Measurements from ENCODE around the gene THSD4.

Gene THSD4

DNA sequence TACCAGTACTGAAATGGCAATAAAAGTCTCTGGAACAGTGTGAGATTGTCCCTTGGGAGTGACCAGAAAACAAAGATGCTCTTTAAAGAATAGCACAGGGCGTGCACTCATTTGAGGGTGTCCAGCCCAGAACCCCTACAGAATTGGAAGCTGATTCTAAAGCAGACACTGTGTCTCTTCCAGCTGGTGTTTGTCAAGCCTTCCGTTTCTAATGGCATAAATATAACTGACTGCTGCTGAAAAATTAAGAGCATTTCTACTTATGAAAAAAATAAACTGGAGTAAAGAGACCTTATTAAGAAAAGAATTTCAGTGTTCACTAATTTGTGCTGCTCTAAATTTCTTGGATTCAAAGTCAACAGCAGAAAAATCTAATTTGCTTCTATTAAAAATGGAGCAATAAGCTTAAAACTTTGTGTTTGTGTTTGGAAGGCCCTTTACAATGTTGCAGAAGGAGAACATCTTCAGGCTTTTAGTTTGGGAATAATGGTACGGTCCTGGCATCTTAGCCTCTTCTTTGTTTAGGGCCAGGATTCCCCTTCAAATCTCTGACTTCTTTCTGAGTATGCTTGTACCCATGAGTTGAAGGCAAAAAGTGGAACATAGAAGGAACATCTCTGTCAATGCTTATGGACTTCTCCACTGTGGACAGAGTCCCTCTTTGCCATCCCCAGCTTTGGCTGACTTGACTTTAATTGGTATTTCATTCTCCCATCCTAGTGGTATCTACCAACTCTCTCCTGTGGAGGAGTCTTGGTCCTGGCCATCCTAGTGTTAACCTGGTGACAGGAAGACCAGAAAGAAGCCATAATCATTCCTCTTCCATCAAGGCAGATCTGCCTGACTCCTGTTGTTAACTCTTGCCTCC, 65.9 kb downstream of the THSD4 start:
- H3K4me2 ChIP-seq (ENCODE audit: low read length), result no peak overlapping the region
- H3K27me3 ChIP-seq (ENCODE audit: insufficient read depth, low read length), result no peaks in the 10 kb centered on the region
- H2AFZ ChIP-seq (ENCODE audit: low read length), result no peak overlapping the region

DNA sequence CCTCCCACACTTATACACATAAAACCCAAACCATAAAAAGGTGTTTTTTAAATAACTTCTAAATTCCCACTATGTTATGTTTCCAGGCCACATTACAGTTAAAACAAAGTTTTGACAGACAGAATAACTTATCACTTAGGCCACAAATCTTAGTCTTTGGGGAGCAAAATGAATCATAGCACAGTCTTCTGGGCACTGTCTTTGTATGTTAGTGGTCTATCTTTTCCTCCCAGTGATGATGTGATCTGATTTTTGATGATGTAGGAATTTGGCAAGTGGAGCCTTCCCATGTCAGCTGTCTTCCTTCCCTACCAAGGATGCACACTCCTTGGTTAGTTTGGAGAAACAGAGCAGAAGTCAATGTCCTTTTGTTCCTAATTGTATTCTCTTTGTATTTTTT, 67.3 kb downstream of the THSD4 start:
- no peaks in the 10 kb centered on the region for H3K79me2 ChIP-seq (ENCODE audit: insufficient read depth, low read length)
- H3K9me2 ChIP-seq (ENCODE audit: low read depth, low read length), result no peaks in the 10 kb centered on the region
- H3K27ac ChIP-seq (ENCODE audit: low read depth, low read length, poor library complexity, severe bottlenecking), result no peak overlapping the region
- no peak overlapping the region for H2AFZ ChIP-seq (ENCODE audit: low read length)
- TF ChIP-seq EZH2 (IDR thresholded peaks at IDR 0.05; ENCODE audit: borderline replicate concordance, low read length), result no peak
- TF ChIP-seq, protein P1, sequence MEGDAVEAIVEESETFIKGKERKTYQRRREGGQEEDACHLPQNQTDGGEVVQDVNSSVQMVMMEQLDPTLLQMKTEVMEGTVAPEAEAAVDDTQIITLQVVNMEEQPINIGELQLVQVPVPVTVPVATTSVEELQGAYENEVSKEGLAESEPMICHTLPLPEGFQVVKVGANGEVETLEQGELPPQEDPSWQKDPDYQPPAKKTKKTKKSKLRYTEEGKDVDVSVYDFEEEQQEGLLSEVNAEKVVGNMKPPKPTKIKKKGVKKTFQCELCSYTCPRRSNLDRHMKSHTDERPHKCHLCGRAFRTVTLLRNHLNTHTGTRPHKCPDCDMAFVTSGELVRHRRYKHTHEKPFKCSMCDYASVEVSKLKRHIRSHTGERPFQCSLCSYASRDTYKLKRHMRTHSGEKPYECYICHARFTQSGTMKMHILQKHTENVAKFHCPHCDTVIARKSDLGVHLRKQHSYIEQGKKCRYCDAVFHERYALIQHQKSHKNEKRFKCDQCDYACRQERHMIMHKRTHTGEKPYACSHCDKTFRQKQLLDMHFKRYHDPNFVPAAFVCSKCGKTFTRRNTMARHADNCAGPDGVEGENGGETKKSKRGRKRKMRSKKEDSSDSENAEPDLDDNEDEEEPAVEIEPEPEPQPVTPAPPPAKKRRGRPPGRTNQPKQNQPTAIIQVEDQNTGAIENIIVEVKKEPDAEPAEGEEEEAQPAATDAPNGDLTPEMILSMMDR (IDR thresholded peaks at IDR 0.05; ENCODE audit: low read length), result no peak
- no peaks in the 10 kb centered on the region for H4K20me1 ChIP-seq (ENCODE audit: insufficient read depth, low read length)
- no peak overlapping the region for H3K9ac ChIP-seq (ENCODE audit: low read length)
- H3K9me3 ChIP-seq (ENCODE audit: low read length), result no peaks in the 10 kb centered on the region
- no peaks in the 10 kb centered on the region for H3K4me1 ChIP-seq (ENCODE audit: insufficient read depth, low read length, severe bottlenecking)
- H3K36me3 ChIP-seq (ENCODE audit: insufficient read depth, low read length), result no peaks in the 10 kb centered on the region
- no peaks in the 10 kb centered on the region for H3K27me3 ChIP-seq (ENCODE audit: insufficient read depth, low read length)
- no peak overlapping the region for H3K4me3 ChIP-seq (ENCODE audit: low read depth, low read length, poor library complexity, severe bottlenecking)
- no peak overlapping the region for H3K4me2 ChIP-seq (ENCODE audit: low read length)
- no peaks in the 10 kb centered on the region for H3F3A ChIP-seq (ENCODE audit: insufficient read depth, low read length)

More for the DNA sequence above, 65.9 kb downstream of the THSD4 start:
- no peaks in the 10 kb centered on the region for H3K9me3 ChIP-seq (ENCODE audit: low read length)
- H3F3A ChIP-seq (ENCODE audit: insufficient read depth, low read length), result no peaks in the 10 kb centered on the region
- TF ChIP-seq, protein P1 (IDR thresholded peaks at IDR 0.05; ENCODE audit: low read length), result no peak
- no peak for TF ChIP-seq EZH2 (IDR thresholded peaks at IDR 0.05; ENCODE audit: borderline replicate concordance, low read length)
- no peaks in the 10 kb centered on the region for H3K36me3 ChIP-seq (ENCODE audit: insufficient read depth, low read length)
- no peak overlapping the region for H3K27ac ChIP-seq (ENCODE audit: low read depth, low read length, poor library complexity, severe bottlenecking)
- no peak overlapping the region for H3K9ac ChIP-seq (ENCODE audit: low read length)
- no peaks in the 10 kb centered on the region for H3K9me2 ChIP-seq (ENCODE audit: low read depth, low read length)
- H4K20me1 ChIP-seq (ENCODE audit: insufficient read depth, low read length), result no peaks in the 10 kb centered on the region
- H3K4me1 ChIP-seq (ENCODE audit: insufficient read depth, low read length, severe bottlenecking), result no peaks in the 10 kb centered on the region
- no peaks in the 10 kb centered on the region for H3K79me2 ChIP-seq (ENCODE audit: insufficient read depth, low read length)
- H3K4me3 ChIP-seq (ENCODE audit: low read depth, low read length, poor library complexity, severe bottlenecking), result no peak overlapping the region

DNA sequence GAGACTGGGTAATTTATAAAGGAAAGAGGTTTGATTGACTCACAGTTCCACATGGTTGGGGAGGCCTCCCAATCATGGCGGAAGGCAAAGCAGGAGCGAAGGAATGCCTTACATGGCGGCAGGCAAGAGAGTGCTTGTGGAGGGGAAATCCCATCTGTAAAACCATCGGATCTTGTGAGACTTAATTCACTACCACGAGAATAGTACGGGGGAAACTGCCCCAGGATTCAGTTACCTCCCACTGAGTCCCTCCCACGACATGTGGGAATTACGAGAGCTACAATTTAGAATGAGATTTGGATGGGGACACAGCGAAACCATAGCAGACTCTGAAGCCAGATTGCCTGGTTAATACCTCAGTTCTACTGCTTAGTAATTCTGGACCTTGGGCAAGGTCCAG, 67.8 kb downstream of the THSD4 start:
- H2AFZ ChIP-seq (ENCODE audit: low read length), result no peak overlapping the region
- TF ChIP-seq, protein P1 (IDR thresholded peaks at IDR 0.05; ENCODE audit: low read length), result no peak
- no peak for TF ChIP-seq EZH2 (IDR thresholded peaks at IDR 0.05; ENCODE audit: borderline replicate concordance, low read length)
- H3K9ac ChIP-seq (ENCODE audit: low read length), result no peak overlapping the region
- no peaks in the 10 kb centered on the region for H3K27me3 ChIP-seq (ENCODE audit: insufficient read depth, low read length)
- no peak overlapping the region for H3K4me3 ChIP-seq (ENCODE audit: low read depth, low read length, poor library complexity, severe bottlenecking)
- H3K9me2 ChIP-seq (ENCODE audit: low read depth, low read length), result no peaks in the 10 kb centered on the region
- H3K36me3 ChIP-seq (ENCODE audit: insufficient read depth, low read length), result no peaks in the 10 kb centered on the region
- H3K79me2 ChIP-seq (ENCODE audit: insufficient read depth, low read length), result no peaks in the 10 kb centered on the region
- H3F3A ChIP-seq (ENCODE audit: insufficient read depth, low read length), result no peaks in the 10 kb centered on the region
- no peak overlapping the region for H3K27ac ChIP-seq (ENCODE audit: low read depth, low read length, poor library complexity, severe bottlenecking)
- H3K9me3 ChIP-seq (ENCODE audit: low read length), result no peaks in the 10 kb centered on the region
- no peaks in the 10 kb centered on the region for H3K4me1 ChIP-seq (ENCODE audit: insufficient read depth, low read length, severe bottlenecking)
- H3K4me2 ChIP-seq (ENCODE audit: low read length), result no peak overlapping the region
- no peaks in the 10 kb centered on the region for H4K20me1 ChIP-seq (ENCODE audit: insufficient read depth, low read length)
